Right lung (tissue), 5 donors: ENCODE measurements around the gene FIGN. TPM values are rescaled to one million over a fixed set of nuclear protein-coding genes. Genes with fewer than 3 reads are reported as not detected.

Experiments used
- DNase-seq, 2 donors: peaks; one replicate each; pipeline ENCODE4 v3.0.0-alpha.2; 2013
- polyA plus RNA-seq, 5 donors: library from polyadenylated mRNA; unstranded; fragments of 120-200 nt; gene quantifications; one replicate each; pipeline versions ENCODE4 v1.2.1 to v1.2.3, GENCODE V29; 2013; ENCODE audit warnings: inconsistent platforms in 1 of 5, low replicate concordance in 1 of 5; ENCODE audit not compliant: insufficient read length in 5 of 5, insufficient read depth in 1 of 5

The FIGN gene
- polyA plus RNA-seq, 5 donors = 3.2 to 9.0 (median 7.3) TPM

GRCh38 chr2:163713534-163714311 lies 22.1 kb downstream of the FIGN start:
- no peak for DNase-seq

DNA sequence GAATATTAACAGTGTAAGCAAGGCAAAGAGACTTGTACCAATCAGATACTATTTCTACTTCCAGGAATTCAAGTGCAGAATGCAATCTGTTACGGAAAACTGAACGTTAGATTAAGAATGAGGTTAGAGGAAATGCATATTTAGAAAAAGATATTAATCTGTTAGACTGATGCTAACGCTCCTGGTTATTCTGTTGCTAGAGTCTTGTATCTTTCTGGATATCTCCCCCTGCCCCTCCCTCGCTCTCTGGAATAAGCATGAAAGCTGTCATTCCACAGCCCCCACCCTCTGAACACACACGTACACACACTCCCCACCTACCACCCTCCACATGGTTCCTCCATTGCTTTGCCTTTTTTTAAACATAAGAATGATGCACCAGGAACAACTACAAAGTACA lies 24.1 kb downstream of the FIGN start:
- no peak for DNase-seq

DNA sequence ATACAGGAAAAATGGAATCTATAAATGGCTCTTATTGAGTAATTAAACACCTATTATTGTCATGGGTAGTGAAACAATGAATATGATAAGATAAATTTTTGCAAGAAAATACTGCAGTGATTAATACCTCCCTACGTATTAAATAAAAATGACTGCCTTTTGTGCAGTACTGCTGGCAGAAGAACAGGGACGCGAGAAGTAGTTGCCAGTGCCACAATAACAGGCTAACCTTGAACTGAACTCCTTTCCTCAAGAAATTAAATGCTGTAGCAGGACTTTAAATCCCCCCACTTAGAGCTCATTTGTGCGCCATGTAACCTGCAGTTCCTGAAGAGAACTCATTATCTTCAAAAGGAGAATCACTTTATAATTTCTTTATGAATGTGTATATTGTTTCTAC lies 24.6 kb downstream of the FIGN start:
- DNase-seq = no peak

DNA sequence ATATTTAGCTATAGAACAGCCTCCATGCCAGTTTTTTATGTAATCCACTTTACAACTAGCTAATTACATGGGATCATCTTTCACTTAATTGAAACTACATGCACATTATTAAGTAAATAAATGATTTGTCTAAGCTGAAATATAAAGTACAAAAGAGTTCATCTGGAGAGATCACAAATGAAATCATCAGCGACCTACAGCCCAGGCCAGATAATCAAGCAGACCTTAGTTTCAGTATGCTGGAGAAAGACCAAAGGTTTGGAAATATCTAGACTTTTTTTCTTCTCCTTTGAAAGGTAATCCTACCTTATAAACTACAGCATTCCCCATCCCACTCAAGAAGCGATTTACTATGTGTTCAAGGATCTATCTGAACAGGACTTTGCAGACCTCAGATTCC lies 26.5 kb downstream of the FIGN start:
- no peak for DNase-seq

GRCh38 chr2:163708265-163708664 lies 27.5 kb downstream of the FIGN start:
- no peak for DNase-seq

DNA sequence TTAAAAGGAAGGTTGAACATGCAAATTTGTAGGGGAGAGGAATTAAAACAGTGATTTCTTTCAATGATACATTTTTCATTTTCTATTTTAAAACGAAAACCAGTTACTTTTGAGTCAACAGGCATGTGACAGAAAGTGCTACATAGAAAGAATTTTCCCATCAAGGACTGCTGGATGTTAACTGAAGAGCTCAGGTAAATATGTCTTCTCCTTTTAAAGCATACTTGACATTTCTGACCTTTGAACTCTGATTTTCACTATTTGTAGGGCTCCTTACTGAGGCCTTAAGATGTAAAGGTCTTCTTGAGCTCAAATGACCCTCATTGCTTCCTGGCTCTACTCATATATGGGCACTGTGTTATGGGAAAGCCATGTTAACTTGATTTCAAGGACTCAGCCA lies 32.4 kb downstream of the FIGN start:
- no peak for DNase-seq

- DNase-seq = no peak
These were observed 34.2 kb downstream of the FIGN start for GRCh38 chr2:163701399-163702195.

DNA sequence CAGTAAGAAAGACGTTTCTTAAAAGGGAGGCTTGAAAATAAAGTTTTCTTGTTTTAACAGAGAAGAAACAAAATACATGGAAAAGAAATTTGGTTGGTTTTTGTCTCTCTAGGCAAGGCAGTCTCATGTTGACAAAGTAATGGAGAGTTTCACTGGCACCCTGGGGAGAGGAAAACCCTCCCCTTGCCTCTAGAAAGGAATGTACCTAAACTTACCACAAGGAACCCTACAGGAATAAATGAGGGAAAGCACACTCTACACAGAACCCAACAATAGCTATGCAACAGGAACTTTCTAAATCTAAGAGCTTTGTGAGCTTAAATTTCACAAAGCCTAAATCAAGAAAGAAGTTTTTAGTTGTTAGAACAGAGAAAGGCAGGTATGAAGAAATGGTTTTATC lies 37.0 kb downstream of the FIGN start:
- no peak for DNase-seq

- DNase-seq = no peak
These were observed 37.8 kb downstream of the FIGN start for GRCh38 chr2:163697846-163698637.

DNA sequence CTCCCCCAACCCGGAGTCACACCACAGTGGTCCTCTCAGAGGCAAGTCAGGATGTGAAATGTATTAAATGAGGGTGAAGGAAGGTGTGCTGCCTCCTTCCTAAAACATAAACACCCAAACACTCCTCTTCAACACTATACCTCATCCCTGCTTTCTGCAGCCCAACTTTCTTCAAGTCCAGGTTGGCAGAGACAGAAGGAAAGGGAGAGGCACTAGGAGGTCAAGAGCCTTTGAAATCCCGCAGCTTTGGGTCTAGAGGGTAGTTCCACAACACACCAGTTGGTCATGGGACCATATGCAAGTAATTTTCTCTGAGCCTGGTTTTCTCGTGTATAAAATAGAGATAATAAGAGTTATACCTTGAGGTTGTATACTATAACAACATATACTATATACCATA lies 38.4 kb downstream of the FIGN start:
- DNase-seq = no peak

DNA sequence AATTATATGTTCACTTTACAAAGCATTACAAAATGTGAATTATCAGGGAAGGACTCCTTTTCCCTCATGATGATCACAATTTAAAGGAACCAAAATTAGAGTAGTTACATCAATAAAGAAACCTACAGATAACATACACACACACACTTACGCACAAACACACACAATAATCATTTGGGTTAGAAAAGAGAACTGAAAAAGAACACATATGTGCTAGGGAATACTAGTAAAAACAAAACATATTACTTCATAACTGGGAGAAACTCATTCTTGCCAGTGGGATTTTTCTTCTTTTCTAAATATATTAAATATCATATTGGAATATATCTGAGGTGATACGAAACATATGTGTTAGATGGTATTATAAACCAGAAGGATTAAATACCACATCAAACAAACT lies 42.3 kb downstream of the FIGN start:
- DNase-seq = no peak

DNA sequence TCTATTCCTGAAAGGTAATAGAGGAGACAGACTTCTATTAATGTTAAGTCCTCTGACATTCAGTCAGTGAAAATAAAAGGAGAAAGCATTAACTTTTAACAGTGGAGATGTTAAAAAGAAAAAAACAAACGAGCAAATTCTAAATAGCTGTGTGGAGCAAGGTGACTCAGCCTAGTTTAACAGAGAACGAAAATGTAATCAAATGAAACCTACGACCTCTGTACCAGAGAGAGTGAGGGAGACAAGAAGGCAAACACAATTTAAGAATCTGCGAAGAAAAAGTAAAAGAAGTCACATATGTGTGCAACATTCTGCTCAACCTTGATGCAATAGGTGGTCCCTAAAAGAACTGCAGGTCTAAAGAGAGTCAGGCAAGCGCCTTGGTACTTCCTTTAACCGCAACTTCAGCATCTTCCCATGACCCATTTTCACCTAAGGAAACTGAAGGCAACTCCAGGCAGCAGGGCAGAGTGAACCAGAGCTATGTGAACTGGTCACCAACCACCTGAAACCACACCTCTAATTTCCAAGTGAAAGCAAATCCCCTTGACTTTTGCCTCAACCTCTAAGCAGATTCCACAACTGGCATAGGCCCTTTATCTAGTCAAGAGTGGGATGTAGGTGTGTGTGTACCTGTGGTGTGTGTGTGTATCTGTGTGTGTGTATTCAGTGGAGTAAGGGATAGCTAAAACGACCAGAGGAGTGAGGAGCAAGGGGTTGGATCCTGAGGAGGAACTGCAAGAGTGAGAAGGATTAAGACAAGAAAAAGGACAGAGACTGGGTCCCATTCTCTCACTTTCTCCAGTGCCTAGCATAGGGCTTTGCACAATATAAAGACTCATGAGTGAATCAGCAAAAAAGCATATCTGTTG lies 43.0 kb downstream of the FIGN start:
- DNase-seq = no peak

DNA sequence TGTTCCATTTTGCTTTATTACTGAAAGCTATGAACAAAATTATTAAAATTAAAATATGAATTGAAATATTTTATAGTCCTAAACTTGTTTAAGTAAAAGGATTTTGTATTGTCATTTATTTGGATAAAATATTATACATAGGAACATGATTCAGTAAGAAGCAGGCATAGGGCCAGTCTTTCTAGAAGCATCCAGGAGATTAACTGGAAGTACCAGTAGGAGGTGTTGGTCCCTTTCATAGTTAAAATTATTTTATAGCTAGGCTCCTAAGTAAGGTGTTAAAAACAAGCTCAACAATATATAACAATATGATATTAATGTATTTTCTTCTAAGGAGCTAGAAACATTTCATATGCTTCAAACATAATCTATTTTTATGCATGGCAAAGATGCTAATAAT lies 43.7 kb downstream of the FIGN start:
- DNase-seq = no peak

DNA sequence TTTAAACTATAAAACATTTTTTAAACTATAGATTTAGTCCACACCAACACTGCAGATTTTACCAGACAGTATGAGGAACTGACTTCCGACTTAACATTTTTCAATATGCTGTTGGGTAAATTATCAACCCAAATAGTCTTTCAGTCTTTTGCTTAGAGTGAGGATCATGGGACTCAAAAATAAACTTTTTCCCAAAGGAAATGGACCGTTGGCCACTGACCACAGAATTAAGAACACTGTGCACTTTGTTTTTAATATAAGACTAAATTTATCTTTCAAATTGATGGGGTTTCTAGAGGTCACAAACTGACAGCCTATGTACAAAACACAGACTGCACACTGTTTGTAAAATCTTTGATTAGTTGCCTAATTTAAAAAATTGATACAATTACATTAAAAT lies 44.9 kb downstream of the FIGN start:
- DNase-seq = no peak

- no peak for DNase-seq
These were observed 48.6 kb downstream of the FIGN start for GRCh38 chr2:163687217-163687616.

GRCh38 chr2:163686289-163686688 lies 49.5 kb downstream of the FIGN start:
- DNase-seq = no peak

DNA sequence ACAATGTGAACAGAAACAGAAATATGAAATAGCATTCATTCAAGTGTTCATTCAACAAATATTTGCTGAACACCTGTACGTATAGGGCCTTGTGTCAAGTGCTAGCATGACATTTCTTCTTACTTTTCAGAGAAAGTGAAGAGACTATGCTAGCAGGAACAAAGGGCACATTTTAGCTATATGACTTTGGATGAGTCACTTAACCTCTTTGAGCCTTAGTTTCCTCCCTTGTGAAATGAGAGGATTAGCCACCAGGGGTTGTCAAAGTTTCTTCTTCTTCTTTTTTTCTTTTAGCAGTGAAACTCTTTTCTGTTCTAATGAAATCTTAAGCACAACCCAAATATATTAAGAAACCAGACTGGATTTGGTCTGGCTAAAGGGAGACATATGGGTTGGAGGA lies 53.1 kb downstream of the FIGN start:
- no peak for DNase-seq

DNA sequence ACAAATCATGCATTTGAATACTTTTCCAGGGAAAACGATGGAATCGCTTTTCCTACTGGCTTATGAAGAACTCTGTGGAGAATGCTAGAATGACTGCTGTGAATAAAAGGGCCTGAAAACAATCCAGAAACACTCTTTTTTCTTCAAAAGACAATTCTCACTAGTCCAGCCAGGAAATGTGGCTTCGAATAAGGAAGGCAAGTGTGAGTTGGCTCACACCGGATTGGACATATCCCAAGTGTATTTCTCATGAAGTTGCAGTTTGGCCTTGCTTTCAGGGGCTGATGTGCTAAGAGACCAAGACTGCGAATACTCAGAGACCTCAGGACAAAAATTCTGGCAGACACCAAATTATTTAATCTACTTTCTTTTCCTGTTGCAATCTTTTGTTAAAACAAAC lies 54.1 kb downstream of the FIGN start:
- peak; percentile 51 to 52 for DNase-seq

DNA sequence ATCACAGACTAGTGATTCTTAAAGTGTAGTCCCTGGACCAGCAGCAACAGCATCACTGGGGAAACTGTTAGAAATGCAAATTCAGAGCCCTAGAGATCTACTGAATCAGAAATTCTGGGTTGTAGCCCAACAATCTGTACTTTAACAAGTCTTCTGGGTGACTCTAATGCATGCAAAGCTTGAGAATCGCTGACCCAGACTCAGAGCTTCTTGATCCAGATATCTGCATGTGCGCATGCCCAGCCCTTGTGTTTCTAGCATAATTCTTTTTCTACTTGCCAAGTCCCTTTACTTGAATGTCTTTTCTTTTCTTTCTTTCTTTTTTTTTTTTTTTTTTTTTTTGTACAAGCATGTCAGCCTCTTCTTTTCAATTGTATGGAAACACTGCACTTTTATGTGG lies 60.4 kb downstream of the FIGN start:
- DNase-seq = no peak

GRCh38 chr2:163673522-163673921 lies 62.3 kb downstream of the FIGN start:
- DNase-seq = no peak

DNA sequence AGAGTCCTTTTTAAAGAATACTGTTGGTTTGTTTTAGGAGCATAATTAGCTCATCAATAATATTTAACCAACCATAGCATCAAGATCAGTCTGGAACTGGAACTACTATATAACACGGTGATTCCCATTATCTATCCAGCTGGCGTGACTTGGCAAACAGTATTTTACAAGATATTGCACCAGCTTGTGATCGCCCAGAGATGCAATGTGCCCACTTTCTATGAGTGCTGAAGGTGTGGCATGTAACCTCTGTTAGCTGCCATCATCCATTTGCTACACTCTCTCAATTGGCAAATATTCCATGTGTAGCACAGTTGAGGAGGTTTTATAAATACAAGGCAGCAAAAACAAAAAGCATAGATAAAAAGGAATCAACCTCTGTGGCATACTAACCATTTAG lies 64.9 kb downstream of the FIGN start:
- no peak for DNase-seq

- DNase-seq = no peak
These were observed 66.3 kb downstream of the FIGN start for GRCh38 chr2:163669506-163669905.
